AG04450 (cell line): ENCODE measurements around the gene TRERF1. TPM values are rescaled to one million over a fixed set of nuclear protein-coding genes. Genes with fewer than 3 reads are reported as not detected.

ENCODE experiments used
- CTCF ChIA-PET: fragments of 300-600, 350-600 bp; formaldehyde crosslinking; extraction: SDS; loops from one replicate; lab custom pipeline; 2022; ENCODE audit warnings: antibody characterized with exemption, inconsistent platforms; lab: Charles Lee
- POLR2A ChIA-PET: fragments of 350-600 bp; formaldehyde crosslinking; extraction: SDS; loops from one replicate; lab custom pipeline; 2021; ENCODE audit warnings: antibody characterized with exemption, inconsistent platforms; lab: Yijun Ruan, JAX
- DNase-seq: peaks from one replicate; pipeline ENCODE4 v3.0.0-alpha.2; 2011; ENCODE audit warnings: low read depth, low spot score
- H3K27ac ChIP-seq: one replicate; pipeline ENCODE4 v1.5.1; 2012; ENCODE audit warnings: low read depth, low read length, control low read depth
- H3K27me3 ChIP-seq: one replicate; pipeline ENCODE4 v1.6.0; 2012; ENCODE audit warnings: low read length; ENCODE audit not compliant: control insufficient read depth, insufficient read depth
- H3K4me3 ChIP-seq: 2 replicates; pipeline ENCODE4 v1.5.1; 2011; ENCODE audit warnings: mild to moderate bottlenecking, low read depth, low read length, control low read depth
- H3K9me3 ChIP-seq: 2 replicates; pipeline ENCODE4 v1.5.1; 2012; ENCODE audit warnings: low read length; ENCODE audit not compliant: control insufficient read depth, insufficient read depth
- polyA plus RNA-seq: library from polyadenylated mRNA; depleted of rRNA; stranded (reverse); fragments of >200 nt; gene quantifications from 2 replicates; pipeline ENCODE4 v1.2.3, GENCODE V29; 2011
- TF ChIP-seq, protein P1 (sequence below): IDR thresholded peaks from 2 replicates; pipeline ENCODE4 v1.5.1; 2011; ENCODE audit warnings: low read depth, low read length, control low read depth, inconsistent platforms

The TRERF1 gene
- polyA plus RNA-seq, 1 experiment: 7.3 TPM

DNA sequence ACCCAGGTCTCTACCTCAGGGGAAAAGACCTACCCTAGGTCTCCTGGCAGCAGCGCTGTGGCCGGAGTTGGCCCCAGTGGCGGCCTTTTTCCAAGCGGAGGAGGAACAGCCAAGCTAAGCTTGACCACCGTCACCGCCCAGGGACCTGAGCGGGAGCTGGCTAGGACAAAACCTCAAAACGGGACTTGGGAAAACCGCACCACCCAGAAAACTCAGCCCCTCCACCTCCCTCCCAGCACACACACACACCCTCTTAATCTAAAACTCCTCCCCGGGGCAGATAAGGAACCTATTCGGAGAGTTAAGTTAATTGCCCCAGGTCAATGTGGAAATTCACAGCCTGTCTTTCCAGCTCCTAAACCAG lies 2.7 kb upstream of the TRERF1 start:
- no peak overlapping the region for H3K4me3 ChIP-seq
- DNase-seq: no peak
- no peaks in the 10 kb centered on the region; the same call in 1 of the 2 replicates for H3K9me3 ChIP-seq
- TF ChIP-seq, protein P1, sequence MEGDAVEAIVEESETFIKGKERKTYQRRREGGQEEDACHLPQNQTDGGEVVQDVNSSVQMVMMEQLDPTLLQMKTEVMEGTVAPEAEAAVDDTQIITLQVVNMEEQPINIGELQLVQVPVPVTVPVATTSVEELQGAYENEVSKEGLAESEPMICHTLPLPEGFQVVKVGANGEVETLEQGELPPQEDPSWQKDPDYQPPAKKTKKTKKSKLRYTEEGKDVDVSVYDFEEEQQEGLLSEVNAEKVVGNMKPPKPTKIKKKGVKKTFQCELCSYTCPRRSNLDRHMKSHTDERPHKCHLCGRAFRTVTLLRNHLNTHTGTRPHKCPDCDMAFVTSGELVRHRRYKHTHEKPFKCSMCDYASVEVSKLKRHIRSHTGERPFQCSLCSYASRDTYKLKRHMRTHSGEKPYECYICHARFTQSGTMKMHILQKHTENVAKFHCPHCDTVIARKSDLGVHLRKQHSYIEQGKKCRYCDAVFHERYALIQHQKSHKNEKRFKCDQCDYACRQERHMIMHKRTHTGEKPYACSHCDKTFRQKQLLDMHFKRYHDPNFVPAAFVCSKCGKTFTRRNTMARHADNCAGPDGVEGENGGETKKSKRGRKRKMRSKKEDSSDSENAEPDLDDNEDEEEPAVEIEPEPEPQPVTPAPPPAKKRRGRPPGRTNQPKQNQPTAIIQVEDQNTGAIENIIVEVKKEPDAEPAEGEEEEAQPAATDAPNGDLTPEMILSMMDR: no peak
- no peak overlapping the region for H3K27ac ChIP-seq
- ChIA-PET POLR2A (interaction anchor here (2.8 kb wide), 1 partner anchor 13 kb away, joined by 19 read pairs; no protein-coding TSS in a partner anchor), CTCF (interaction anchor here (1.3 to 3.3 kb wide), 2 partner anchors 78 to 93 kb away, joined by 11 to 13 read pairs; no protein-coding TSS in a partner anchor)
- H3K27me3 ChIP-seq: no peaks in the 10 kb centered on the region

DNA sequence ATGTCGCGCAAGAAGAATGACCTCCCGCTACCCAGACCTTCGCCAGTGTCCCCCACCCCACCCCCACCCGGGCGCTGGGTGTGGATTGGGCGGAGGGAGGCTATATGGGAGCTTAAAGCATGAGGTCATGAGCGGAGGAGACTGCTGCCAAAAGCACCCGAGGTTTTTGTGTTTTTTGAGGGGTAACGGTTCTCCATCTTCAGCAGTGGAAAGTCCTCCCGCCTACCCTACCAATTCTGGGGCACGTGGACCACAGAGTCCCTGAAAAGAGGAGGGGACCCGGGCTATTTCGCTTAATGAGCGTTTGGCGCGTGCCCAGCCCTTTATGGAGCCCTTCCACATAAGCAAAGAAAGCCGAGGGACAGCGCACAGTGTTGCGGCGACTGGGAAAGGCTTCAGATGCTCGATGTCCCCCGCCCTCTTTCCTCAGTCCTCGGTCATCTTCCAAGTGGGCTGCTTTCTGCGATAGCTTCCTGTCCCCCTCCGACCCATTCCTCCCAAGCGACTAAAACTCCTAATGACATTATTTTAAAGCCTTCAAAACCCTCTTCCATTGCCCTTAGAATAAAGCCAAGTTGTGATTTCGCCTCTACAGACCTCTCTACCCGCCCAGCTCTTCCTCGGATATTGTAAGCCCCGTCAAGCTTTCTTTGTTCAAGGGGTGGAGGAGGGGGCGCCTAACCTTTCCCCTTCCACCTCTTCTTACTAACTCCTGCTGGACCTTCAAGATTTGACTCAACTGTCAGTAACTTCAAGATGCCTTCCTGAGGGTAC lies 2.1 kb upstream of the TRERF1 start:
- Histone ChIP-seq H3K9me3 (no peaks in the 10 kb centered on the region; the same call in 1 of the 2 replicates), H3K27me3 (no peaks in the 10 kb centered on the region), H3K4me3 (peak overlapping the region; percentile 88), H3K27ac (peak overlapping the region; percentile 68)
- CTCF ChIA-PET: interaction anchor here (0.5 to 3.3 kb wide), 5 partner anchors 46 to 239 kb away, joined by 4 to 13 read pairs (median 5); no protein-coding TSS in a partner anchor
- TF ChIP-seq, protein P1: no peak
- POLR2A ChIA-PET: interaction anchor here (0.6 to 2.8 kb wide), 5 partner anchors 12 to 323 kb away, joined by 4 to 19 read pairs (median 5); no protein-coding TSS in a partner anchor
- DNase-seq: no peak

DNA sequence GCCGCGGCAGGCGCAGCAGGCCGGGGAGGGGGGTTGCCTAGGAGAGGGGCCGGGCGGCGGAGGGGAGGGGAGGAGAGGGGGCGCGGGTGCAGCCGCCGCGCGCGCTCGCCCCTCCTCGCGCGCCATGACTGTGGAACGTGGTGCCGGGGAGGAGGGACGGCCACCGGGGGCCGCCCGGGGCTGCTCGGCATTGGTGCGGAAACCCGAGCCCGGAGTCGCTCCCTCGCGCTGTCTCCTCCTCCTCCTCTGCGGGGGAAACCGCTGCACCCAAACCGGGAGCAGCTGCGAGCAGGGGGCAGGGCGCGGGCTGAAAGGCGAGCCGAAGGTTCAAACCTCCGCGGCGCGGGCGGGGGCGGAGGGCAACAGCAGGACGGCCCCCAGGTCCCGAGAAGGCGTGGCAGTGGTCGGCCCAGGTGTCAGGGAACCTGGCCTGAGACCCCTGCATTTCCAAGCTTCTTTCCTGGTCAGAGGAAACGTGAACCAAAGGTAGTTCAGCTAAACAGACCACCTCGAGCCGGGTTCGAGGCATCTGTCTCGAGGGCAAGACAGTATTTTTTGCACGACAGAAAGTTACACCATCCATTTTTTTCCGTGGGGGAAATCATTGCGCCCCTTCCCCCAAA lies 1.4 kb upstream of the TRERF1 start:
- Histone ChIP-seq H3K27me3 (no peaks in the 10 kb centered on the region), H3K27ac (peak overlapping the region; percentile 86), H3K9me3 (no peaks in the 10 kb centered on the region; the same call in 1 of the 2 replicates), H3K4me3 (peak overlapping the region; percentile 88)
- CTCF ChIA-PET: interaction anchor here (0.5 to 3.3 kb wide), 6 partner anchors 21 to 238 kb away, joined by 4 to 13 read pairs (median 8); no protein-coding TSS in a partner anchor
- POLR2A ChIA-PET: interaction anchor here (0.6 to 2.8 kb wide), 10 partner anchors 12 to 324 kb away, joined by 3 to 19 read pairs (median 6); partner anchors contain the start of gene UBR2
- peak; percentile 78 for DNase-seq
- TF ChIP-seq, protein P1: no peak

DNA sequence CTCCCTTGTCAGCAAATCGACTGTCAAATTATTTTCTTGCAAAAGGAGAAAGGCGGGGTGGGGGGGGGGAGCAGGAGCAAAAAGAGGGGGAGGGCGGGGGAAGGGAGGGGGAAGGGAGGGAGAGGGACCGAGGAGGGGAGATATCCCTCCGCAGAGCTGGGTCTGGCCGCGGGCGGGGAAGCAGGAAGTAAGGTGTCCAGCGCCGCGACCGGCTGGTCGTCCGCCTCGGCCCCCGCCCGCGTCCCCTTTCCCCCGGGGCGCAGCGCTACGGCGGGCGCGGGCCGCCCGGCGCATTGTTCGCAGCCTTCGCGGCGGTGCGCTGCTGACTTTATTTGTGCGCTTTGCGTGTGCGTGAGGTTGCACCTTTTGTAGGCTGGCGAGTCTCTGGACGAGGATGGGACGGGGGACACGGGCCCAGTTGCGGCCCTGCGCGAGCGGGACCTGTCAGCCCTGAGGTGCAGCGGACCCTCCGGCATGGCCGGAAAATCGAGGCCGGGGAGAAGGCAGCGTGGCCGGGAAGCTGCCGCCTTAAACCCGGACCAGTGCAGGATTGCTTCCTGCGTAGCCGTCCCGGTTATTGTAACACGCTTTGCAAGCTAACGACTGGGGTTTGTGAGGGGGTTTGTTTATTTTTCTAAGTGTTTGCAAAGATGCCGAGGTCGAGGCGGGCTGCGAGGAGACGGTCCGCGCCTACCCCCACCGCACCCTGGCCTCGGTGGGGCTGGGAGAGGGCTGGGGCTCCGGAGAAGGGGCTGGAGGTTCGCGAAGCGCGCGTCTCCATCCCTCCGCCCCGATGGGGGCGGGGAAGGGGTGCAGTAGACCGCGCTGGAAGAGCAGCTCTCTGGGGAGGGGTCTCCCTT lies 675 bp upstream of the TRERF1 start:
- POLR2A ChIA-PET: interaction anchor here (0.6 to 2.8 kb wide), 11 partner anchors 11 to 1944 kb away, joined by 3 to 19 read pairs (median 5); partner anchors contain the start of gene UBR2
- Histone ChIP-seq H3K27me3 (no peaks in the 10 kb centered on the region), H3K9me3 (no peaks in the 10 kb centered on the region; the same call in 1 of the 2 replicates), H3K4me3 (peak overlapping the region; percentile 88), H3K27ac (peak overlapping the region; percentile 86)
- peak; percentile 45 for DNase-seq
- TF ChIP-seq, protein P1: no peak
- CTCF ChIA-PET: interaction anchor here (1.2 to 3.3 kb wide), 5 partner anchors 22 to 238 kb away, joined by 4 to 11 read pairs (median 5); no protein-coding TSS in a partner anchor
